ENCODE results near the gene TJP2.
"Not testable (repeated sequence)": the region's sequence is repeated elsewhere in the genome, so short reads cannot be mapped to it uniquely, and the experiment has no call there.

TJP2 gene

GRCh38 chr9:69292078-69292477 lies 118.0 kb downstream of the TJP2 start:
- DNase-seq (ENCODE audit: low spot score), result no peak

DNA sequence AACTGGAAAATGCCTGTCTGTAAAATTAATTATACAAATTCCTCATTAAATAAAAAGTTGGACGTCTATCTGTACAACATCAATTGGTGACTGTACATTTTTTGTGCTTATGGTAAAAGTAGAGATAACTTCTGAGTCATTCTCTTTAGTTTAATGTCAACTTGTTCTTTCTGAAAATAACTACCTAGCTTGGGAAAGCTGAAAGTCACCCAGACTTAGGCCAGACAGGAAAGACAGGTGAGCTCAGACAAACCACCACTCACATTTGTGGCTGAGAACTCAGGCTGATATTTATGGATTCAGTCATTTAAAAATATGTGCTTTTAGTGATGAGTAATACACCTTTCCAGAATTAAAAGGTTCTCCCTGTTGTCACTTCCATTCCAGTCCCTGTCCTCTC lies 119.1 kb downstream of the TJP2 start:
- DNase-seq (ENCODE audit: low spot score), result no peak

DNA sequence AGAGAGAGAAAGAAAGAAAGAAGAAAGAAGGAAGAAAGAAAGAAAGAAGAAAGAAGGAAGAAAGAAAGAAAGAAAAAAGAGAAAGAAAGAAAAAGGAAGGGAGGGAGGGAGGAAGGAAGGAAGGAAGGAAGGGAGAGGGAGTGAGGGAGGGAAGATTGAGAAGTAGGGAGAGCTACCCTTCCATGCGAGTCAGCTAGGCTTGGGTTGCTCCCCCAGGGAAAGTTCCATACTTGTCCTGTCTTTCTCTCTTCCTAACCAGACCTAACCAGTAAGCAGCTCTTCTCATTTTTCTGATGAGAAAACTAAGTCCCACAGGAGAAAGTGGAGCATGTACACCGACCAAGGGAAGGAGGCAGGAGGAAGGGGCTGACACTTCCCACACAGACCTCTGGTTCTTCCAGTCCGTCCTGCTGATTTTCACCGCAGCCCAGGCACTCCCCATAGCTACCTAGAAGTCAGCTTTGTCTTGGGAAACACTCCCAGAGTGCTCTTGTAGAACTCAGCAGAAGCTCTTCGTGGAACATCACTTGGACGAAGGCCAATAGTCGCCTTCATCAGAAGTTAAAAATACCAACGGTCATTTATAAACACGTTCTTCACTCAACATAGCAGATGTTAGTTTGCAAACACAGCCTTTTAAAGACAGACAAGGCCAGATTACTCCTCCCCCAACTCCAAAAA lies 121.9 kb downstream of the TJP2 start:
- DNase-seq (ENCODE audit: low spot score), result no peak

DNA sequence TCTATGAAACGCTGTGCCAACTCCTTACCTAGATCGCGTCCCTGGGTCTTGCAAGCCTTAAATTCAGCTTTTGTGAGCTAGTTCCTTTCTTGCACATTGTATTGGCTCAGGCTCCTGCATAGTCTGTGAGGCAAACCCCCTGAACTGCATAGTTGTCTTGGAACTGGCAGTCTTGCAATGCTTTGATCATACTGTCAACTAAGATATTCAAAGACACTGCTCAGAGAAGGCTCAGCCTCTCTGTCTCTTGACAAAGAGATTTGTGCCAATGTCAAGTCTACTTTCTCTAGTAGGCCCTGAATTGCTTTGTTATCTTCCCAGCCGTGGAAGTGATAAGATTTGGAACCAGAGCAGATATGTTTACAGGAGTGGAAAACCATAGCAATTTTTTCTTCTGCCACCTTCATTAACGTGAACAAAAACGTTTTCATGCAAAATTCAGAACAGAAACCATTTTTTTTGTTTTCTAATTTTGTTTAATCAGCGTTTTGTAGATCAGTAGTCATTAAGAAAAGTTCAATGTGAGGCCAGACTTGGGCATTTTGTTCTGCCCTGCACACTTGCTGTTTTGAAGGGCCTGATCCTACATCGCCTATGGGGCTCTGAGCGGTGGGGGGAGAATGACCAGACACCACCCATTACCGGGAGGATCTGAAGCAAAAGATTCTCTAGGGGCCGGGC lies 123.4 kb downstream of the TJP2 start:
- no peak for DNase-seq (ENCODE audit: low spot score)

DNA sequence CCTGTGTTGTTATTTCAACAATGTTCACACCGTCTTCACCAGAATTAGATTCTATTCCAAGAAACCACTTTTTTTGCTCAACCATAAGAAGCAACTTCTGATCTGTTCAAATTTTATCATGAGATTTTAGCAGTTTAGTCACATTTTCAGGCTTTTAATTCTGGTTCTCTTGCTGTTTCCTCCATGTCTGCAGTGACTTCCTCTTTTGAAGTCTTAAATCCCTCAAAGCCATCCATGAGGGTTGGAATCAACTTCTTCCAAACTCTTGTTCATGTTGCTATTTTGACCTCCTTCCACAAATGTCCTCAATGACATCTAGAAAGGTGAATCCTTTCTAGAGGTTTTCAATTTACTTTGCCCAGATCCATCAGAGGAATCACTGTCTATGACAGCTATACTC lies 125.2 kb downstream of the TJP2 start:
- no peak for DNase-seq (ENCODE audit: low spot score)

GRCh38 chr9:69299826-69300225 lies 125.7 kb downstream of the TJP2 start:
- DNase-seq (ENCODE audit: low spot score), result no peak

GRCh38 chr9:69303331-69303730 lies 129.3 kb downstream of the TJP2 start:
- no peak for DNase-seq (ENCODE audit: low spot score)

- not testable (repeated sequence) for DNase-seq (ENCODE audit: low spot score)
These were observed 132.9 kb downstream of the TJP2 start for GRCh38 chr9:69306895-69307445.

DNA sequence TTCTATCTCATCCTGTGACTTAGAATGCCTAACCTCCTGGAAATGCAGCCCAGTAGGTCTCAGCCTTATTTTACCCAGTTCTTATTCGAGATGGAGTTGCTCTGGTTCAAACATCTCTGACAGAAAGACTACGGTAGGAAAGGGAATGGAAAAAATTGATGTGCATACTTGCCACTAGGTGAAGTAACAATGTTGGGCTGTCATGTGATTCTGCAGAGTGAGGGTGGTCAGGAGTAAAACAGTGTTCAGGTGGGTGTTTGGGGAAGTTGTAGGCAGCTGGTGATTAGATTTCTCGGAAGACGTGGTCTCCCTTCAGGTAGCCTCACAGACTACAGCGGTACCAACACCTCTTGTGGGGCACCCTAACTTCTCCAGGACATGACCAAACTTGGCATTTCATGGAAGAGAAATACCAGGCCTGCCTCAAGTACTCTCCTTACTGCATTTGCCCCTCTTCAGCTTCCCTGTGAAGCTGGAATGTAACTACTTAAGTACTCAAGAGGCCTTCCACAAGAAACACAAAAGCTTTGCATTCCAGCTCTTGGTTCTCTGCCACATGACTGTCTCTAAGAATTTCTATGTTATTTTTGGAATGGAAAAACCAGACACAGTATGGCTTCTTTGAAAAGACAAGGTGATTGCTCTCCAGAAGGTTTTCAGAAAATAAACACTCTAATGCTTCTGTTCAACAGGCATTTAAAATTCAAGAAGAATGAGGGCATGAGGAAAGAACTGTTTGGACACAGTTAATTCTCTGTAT lies 133.5 kb downstream of the TJP2 start:
- no peak for DNase-seq (ENCODE audit: low spot score)

DNA sequence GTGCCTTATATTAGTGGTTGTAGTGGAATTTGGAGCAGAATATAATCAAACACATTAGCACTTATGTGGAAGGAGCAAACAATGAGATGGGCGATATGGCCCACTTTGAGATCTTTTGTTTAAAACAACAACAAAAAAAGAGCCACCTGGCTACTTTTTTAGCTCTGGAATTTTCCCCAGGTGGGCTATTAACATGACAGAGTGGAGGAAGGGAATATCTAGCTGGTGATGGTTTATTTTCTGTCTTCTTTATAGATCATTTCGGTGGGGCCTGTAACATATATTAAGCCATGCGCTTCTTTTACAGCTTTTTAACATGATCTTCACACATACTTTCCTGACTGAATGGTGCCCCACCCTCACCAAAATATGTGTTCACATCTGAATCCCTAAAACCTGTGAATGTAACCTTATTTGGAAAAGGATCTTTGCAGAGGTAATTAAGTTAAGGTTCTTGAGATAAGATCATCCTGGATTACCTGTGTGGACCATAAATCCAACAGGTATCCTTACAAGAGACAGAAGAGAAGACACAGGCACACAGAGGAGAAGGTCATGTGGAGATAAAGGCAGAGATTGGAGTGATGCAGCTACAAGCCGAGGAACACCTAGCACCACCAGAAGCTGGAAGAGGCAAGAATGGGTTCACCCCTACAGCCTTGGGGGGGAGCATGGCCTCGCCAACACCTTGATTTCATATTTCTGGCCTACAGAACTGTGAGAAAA lies 134.3 kb downstream of the TJP2 start:
- no peak for DNase-seq (ENCODE audit: low spot score)

DNA sequence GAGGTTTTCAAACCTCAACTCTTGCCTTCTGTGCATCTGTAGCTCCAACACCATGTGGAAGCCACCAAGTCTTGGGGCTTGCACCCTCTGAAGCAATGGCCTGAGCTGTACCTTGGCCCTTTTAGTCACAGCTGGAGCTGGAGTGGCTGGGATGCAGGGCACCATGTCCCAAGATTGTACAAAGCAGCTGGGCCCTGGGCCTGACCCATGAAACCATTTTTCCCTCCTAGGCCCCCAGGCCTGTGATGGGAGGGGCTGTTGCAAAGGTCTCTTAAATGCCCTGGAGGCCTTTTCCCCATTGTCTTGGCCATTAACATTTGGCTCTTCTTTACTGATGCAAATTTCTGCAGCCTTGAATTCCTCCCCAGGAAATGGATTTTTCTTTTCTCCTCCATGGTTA lies 139.1 kb downstream of the TJP2 start:
- DNase-seq (ENCODE audit: low spot score), result no peak

DNA sequence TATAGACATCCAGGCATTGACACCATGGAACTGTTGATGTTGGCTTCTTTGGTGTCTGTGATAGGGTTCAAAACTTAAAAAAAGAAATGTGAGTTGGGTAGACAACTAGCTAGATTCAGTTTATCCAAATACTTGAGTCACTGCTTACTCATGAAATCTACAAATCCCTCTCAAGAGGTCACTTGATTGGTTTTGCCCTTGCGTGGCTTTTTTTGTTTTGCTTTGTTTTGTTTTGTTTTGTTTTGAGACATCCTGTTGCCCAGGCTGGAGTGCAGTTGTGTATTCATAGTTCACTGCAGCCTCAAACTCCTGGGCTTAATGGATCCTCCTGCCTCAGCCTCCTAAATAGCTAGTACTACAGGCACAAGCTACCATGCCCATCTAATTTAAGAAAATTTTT lies 140.5 kb downstream of the TJP2 start:
- no peak for DNase-seq (ENCODE audit: low spot score)

GRCh38 chr9:69317081-69317480 lies 143.0 kb downstream of the TJP2 start:
- DNase-seq (ENCODE audit: low spot score), result no peak

GRCh38 chr9:69317894-69318293 lies 143.8 kb downstream of the TJP2 start:
- DNase-seq (ENCODE audit: low spot score), result no peak

DNA sequence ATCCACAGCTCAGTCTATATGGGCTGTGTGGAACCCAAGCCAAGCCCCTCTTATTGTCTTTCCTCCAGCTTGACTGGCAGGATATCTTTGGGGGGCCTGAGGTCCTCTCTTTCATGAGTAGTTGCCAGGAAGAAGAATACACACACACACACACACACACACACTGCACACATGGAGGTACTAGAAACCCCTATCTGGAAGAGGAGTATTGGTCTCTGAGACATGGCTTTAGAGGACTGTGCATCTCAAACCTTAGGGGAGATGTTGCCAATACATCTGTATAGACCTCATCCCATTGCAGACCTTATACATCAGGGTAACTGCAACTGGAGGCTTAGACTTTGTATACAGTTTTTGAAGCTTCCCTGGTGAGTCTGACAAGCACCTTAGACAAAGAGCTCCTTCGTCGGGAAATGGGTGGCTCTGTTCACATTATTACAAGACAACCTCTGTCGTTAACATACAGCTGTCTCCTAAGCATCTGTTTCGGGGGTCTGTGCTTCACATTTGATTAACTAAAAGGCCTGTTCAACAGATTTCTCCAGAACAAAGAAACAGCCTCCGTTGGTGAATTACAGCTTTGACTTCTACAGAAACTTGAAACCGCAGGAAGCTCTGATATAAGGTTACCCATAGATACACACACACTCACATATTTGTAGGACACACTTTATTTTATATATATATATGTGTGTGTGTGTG lies 145.4 kb downstream of the TJP2 start:
- DNase-seq (ENCODE audit: low spot score), result no peak

DNA sequence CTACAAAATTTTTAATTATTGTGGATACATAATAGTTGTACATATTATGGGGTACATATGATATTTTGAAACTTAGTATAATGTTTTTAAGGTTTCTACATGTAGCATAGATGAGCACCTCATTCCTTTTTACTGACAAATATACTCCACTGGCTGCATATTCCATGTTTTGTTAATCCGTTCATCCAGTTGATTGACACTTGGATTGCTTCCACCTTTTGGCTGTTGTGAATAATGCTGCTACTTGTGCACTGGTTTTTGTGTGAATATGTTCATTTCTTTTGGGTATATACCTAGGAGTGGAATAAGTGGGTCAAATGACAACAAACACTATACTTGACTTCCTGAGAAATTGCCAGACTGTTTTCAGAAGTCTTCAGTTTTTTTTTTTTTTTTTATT lies 148.2 kb downstream of the TJP2 start:
- no peak for DNase-seq (ENCODE audit: low spot score)

DNA sequence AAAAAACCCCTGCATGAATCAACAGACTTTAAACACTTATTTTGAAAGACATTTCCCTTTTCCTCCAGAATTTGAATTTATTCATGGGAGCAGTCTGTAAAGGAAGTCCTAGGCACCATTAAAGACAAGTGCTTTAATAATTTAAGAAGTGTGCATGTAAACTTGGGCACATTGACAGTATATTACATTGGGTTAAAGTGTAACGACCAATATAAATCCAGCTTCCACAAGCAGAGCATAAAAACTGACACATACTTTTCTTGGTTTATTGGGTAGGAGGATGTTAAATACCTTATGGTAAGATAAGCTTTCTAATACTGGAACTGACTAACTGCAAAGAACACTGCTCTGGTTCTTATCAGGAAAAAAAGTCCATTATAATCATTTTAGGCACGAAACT lies 149.8 kb downstream of the TJP2 start:
- DNase-seq (ENCODE audit: low spot score), result no peak

Measured in CD4-positive, alpha-beta T cell treated with Interleukin-6 at 100 ng/mL for 8 hours (primary cell).